Endothelial cell of umbilical vein (primary cell): ENCODE data around the gene RANBP6. TPM values are rescaled to one million over a fixed set of nuclear protein-coding genes. Genes with fewer than 3 reads are reported as not detected.

ENCODE experiments used
- BruUV-seq: library from RNA; stranded (reverse); fragments of 400-500 nt; replicated peaks from 2 replicates; lab custom pipeline; 2021; lab: Mats Ljungman, UMichigan
- CTCF ChIA-PET: fragments of 300-600, 350-600 bp; sonication (Branson Sonifier 250); formaldehyde crosslinking; loops from one replicate; lab custom pipeline; 2021; ENCODE audit warnings: antibody characterized with exemption, inconsistent platforms; lab: Charles Lee
- POLR2A ChIA-PET: fragments of 300-600, 350-600 bp; sonication (Branson Sonifier 250); formaldehyde crosslinking; loops from one replicate; lab custom pipeline; 2021; ENCODE audit warnings: antibody characterized with exemption, inconsistent platforms; lab: Charles Lee
- DNase-seq: peaks from one replicate; pipeline ENCODE4 v3.0.0-alpha.2; 2011; ENCODE audit warnings: low read depth, low spot score
- FAIRE-seq: peaks from 2 replicates; lab custom pipeline; 2011; peaks lifted over from hg19 to GRCh38; lab: Jason Lieb, UNC
- H2AFZ ChIP-seq: 2 replicates; pipeline ENCODE4 v1.6.0; 2012; ENCODE audit warnings: low read depth, low read length, control low read depth, inconsistent platforms
- H3K27ac ChIP-seq: 2 replicates; pipeline ENCODE4 v1.5.1; 2011; ENCODE audit warnings: low read depth, mild to moderate bottlenecking, control low read depth, low read length, moderate library complexity; ENCODE audit not compliant: insufficient read depth
- H3K27me3 ChIP-seq, 2 experiments: 2 replicates each; pipeline versions ENCODE4 v1.6.0 to v1.6.1; 2011; ENCODE audit warnings: low read length in 2 of 2, mixed read lengths in 1 of 2; ENCODE audit not compliant: control insufficient read depth in 2 of 2, insufficient read depth in 2 of 2
- H3K36me3 ChIP-seq, 2 experiments: 2 replicates in 1 of 2; 3 replicates in 1 of 2; pipeline ENCODE4 v1.5.1; 2011; ENCODE audit warnings: low read length in 2 of 2, mild to moderate bottlenecking in 1 of 2, moderate library complexity in 1 of 2; ENCODE audit not compliant: control insufficient read depth in 2 of 2, insufficient read depth in 2 of 2; ENCODE audit errors: extremely low read depth in 1 of 2
- H3K4me1 ChIP-seq: 3 replicates; pipeline ENCODE4 v1.5.1; 2011; ENCODE audit warnings: mild to moderate bottlenecking, low read length; ENCODE audit not compliant: control insufficient read depth, insufficient read depth; ENCODE audit errors: extremely low read depth
- H3K4me2 ChIP-seq: 2 replicates; pipeline ENCODE4 v1.6.1; 2011; ENCODE audit warnings: low read length, control low read depth, mixed read lengths; ENCODE audit not compliant: insufficient read depth
- H3K4me3 ChIP-seq, 3 experiments: fragments of 200-600 bp in 1 of 3; sonication (generic), shearing (Covaris generic) in 1 of 3; replicated peaks in 1 of 3; 2 replicates each; pipeline ENCODE4 v1.5.1; 2011 to 2016; ENCODE audit warnings: control low read depth in 3 of 3, low read length in 3 of 3, mild to moderate bottlenecking in 2 of 3, inconsistent platforms in 1 of 3, low read depth in 1 of 3, moderate library complexity in 1 of 3; ENCODE audit not compliant: insufficient read depth in 1 of 3
- H3K79me2 ChIP-seq: 2 replicates; pipeline ENCODE4 v1.6.0; 2012; ENCODE audit warnings: low read length, inconsistent platforms; ENCODE audit not compliant: control insufficient read depth, insufficient read depth
- H3K9ac ChIP-seq: replicated peaks from 2 replicates; pipeline ENCODE3; 2011; ENCODE audit warnings: low read length, control low read depth; ENCODE audit not compliant: insufficient read depth; ENCODE audit errors: extremely low read depth
- H3K9me1 ChIP-seq: replicated peaks from 3 replicates; pipeline ENCODE4 v1.6.0; 2011; ENCODE audit warnings: mild to moderate bottlenecking, low read length; ENCODE audit not compliant: control insufficient read depth, insufficient read depth; ENCODE audit errors: extremely low read depth
- H3K9me3 ChIP-seq: replicated peaks from 2 replicates; pipeline ENCODE4 v1.5.1; 2012; ENCODE audit warnings: low read length, inconsistent platforms; ENCODE audit not compliant: control insufficient read depth, insufficient read depth
- H4K20me1 ChIP-seq: replicated peaks from 2 replicates; pipeline ENCODE3; 2011; ENCODE audit warnings: mild to moderate bottlenecking, low read length; ENCODE audit not compliant: control insufficient read depth, insufficient read depth; ENCODE audit errors: extremely low read depth
- CTCF ChIP-seq, 2 donors: IDR thresholded peaks; 1 replicate in 1 of 2; 2 replicates in 1 of 2; pipeline ENCODE4 v1.5.1; 2011; ENCODE audit warnings: low read length in 2 of 2, mild to moderate bottlenecking in 2 of 2, moderate library complexity in 2 of 2, control low read depth in 1 of 2, inconsistent platforms in 1 of 2, low read depth in 1 of 2; ENCODE audit not compliant: insufficient read depth in 1 of 2; ENCODE audit errors: extremely low read depth in 1 of 2
- EZH2 ChIP-seq: IDR thresholded peaks from 2 replicates; pipeline ENCODE4 v1.6.1; 2012; ENCODE audit warnings: borderline replicate concordance, low read depth, mild to moderate bottlenecking, moderate library complexity, low read length, inconsistent platforms; ENCODE audit not compliant: severe bottlenecking
- FOS ChIP-seq: IDR thresholded peaks from 2 replicates; pipeline ENCODE4 v1.6.1; 2011; ENCODE audit warnings: mild to moderate bottlenecking, low read length, moderate library complexity, borderline replicate concordance; ENCODE audit not compliant: insufficient read depth
- GATA2 ChIP-seq: IDR thresholded peaks from 2 replicates; pipeline ENCODE4 v1.7.0; 2011; ENCODE audit warnings: low read depth, mild to moderate bottlenecking, moderate library complexity, mixed read lengths, low read length; ENCODE audit not compliant: insufficient read length, insufficient read depth
- JUN ChIP-seq: IDR thresholded peaks from 2 replicates; pipeline ENCODE4 v1.6.1; 2011; ENCODE audit warnings: borderline replicate concordance, low read depth; ENCODE audit not compliant: insufficient read length, insufficient read depth
- MAX ChIP-seq: IDR thresholded peaks from 2 replicates; pipeline ENCODE4 v1.6.1; 2011; ENCODE audit not compliant: insufficient read depth, insufficient read length
- MYC ChIP-seq: IDR thresholded peaks from one replicate; pipeline ENCODE4 v1.6.1; 2011; ENCODE audit warnings: mild to moderate bottlenecking, low read depth, low read length
- POLR2A ChIP-seq: IDR thresholded peaks from 2 replicates; pipeline ENCODE4 v1.6.1; 2012; ENCODE audit warnings: low read depth, mild to moderate bottlenecking, control low read depth, low read length
- POLR2AphosphoS5 ChIP-seq: IDR thresholded peaks from 2 replicates; pipeline ENCODE4 v1.6.1; 2012; ENCODE audit warnings: low read depth, mild to moderate bottlenecking, control low read depth, low read length, moderate library complexity; ENCODE audit not compliant: insufficient read depth
- dilution Hi-C: fragments of 300-500 bp; cut with MboI; formaldehyde crosslinking; loops from one replicate; pipeline ENCODE4 v1.15.0; 2019; ENCODE audit warnings: low sequenced_read_pairs; ENCODE audit not compliant: extremely low pct_ligation_motif_present
- intact Hi-C: fragments of 100-400 bp; cut with micrococcal nuclease; formaldehyde crosslinking; loops from one replicate; pipeline ENCODE4 v1.10.0; 2022
- polyA plus RNA-seq, 4 experiments: library from polyadenylated mRNA; depleted of rRNA in 3 of 4; stranded (reverse) in 3 of 4; unstranded in 1 of 4; fragments of >200 nt; gene quantifications; 2 replicates each; pipeline versions ENCODE4 v1.2.1 to v1.2.3, GENCODE V29; 2011 to 2012; ENCODE audit warnings: missing spikeins in 1 of 4
- total RNA-seq: library from RNA; stranded (reverse); gene quantifications from 2 replicates; pipeline ENCODE4 v1.2.3, GENCODE V29; 2021

RANBP6 gene
- total and polyA plus RNA-seq, 2 donors (not counting 3 experiments of a cell fraction or from before 2014, with no cell fraction given): 5.3 to 20.9 TPM

GRCh38 chr9:6007058-6007769, 8.2 kb downstream of the RANBP6 start:
- TF ChIP-seq GATA2: no peak
- no peak for TF ChIP-seq JUN
- TF ChIP-seq MAX: no peak
- TF ChIP-seq POLR2A: no peak
- TF ChIP-seq FOS: no peak
- TF ChIP-seq EZH2: no peak
- Histone ChIP-seq H3K9ac (peak overlapping the region; percentile 80), H3K9me1 (no peaks in the 10 kb centered on the region), H3K4me2 (peak overlapping the region; percentile 97), H3K27me3 (no peaks in the 10 kb centered on the region), H3K4me1 (peaks cover 19% of the 10 kb centered on the region), H3K79me2 (peaks cover 50% of the 10 kb centered on the region), H3K4me3 (peak overlapping the region; percentile 65 to 98 (median 89)), H4K20me1 (peaks cover 2% of the 10 kb centered on the region), H3K36me3 (no peaks in the 10 kb centered on the region), H3K27ac (peak overlapping the region; percentile 60), H2AFZ (peak overlapping the region; percentile 53), H3K9me3 (no peaks in the 10 kb centered on the region)
- no TSS peak for BruUV-seq
- ChIA-PET POLR2A (interaction anchor here (1.6 kb wide), 1 partner anchor 9 kb away, joined by 3 read pairs; no protein-coding TSS in a partner anchor), CTCF (interaction anchor here (0.6 to 2.0 kb wide), 10 partner anchors 8 to 299 kb away, joined by 3 to 19 read pairs (median 5); partner anchors contain the start of genes ERMP1 and RANBP6)
- FAIRE-seq (no peak), DNase-seq (no peak)
- dilution Hi-C loops (no loop called here), intact Hi-C loops (loop anchor here (5.0 to 10.0 kb wide), 3 partner anchors 405 to 675 kb away; partner anchors contain the start of gene UHRF2)

- Histone ChIP-seq H4K20me1 (peaks cover 2% of the 10 kb centered on the region), H3K4me2 (peak overlapping the region; percentile 97), H3K4me3 (peak overlapping the region; percentile 65 to 98 (median 89)), H3K79me2 (peaks cover 45% of the 10 kb centered on the region), H3K9me3 (no peaks in the 10 kb centered on the region), H3K4me1 (peaks cover 19% of the 10 kb centered on the region), H3K36me3 (no peaks in the 10 kb centered on the region), H3K9ac (peak overlapping the region; percentile 54), H3K27me3 (no peaks in the 10 kb centered on the region), H2AFZ (peak overlapping the region; percentile 34), H3K27ac (no peak overlapping the region), H3K9me1 (no peaks in the 10 kb centered on the region)
- TF ChIP-seq FOS (no peak), EZH2 (no peak), GATA2 (no peak), MYC (no peak), MAX (no peak), CTCF (IDR thresholded peaks at IDR 0.05; ENCODE audit: extremely low read depth in 1 of 2, insufficient read depth in 1 of 2, low read depth in 1 of 2, low read length in 2 of 2) (no peak), POLR2AphosphoS5 (no peak), POLR2A (no peak), JUN (no peak)
- DNase-seq: peak; percentile 83
- POLR2A ChIA-PET: interaction anchor here (1.6 kb wide), 1 partner anchor 9 kb away, joined by 3 read pairs; no protein-coding TSS in a partner anchor
- CTCF ChIA-PET: interaction anchor here (0.6 to 1.2 kb wide), 6 partner anchors 9 to 208 kb away, joined by 3 to 6 read pairs (median 4); partner anchors contain the start of gene RANBP6
- intact Hi-C loops (loop anchor here (1.0 to 10.0 kb wide), 4 partner anchors 9 to 676 kb away; partner anchors contain the start of genes RANBP6 and UHRF2), dilution Hi-C loops (no loop called here)
- BruUV-seq: no TSS peak
- peak; percentile 74 for FAIRE-seq
These were observed 8.7 kb downstream of the RANBP6 start for GRCh38 chr9:6006749-6007057.
